ENCODE data around the gene FUT3. TPM values are rescaled to one million over a fixed set of nuclear protein-coding genes. Genes with fewer than 3 reads are reported as not detected.

Gene FUT3
- total RNA-seq: 2.4 TPM

DNA sequence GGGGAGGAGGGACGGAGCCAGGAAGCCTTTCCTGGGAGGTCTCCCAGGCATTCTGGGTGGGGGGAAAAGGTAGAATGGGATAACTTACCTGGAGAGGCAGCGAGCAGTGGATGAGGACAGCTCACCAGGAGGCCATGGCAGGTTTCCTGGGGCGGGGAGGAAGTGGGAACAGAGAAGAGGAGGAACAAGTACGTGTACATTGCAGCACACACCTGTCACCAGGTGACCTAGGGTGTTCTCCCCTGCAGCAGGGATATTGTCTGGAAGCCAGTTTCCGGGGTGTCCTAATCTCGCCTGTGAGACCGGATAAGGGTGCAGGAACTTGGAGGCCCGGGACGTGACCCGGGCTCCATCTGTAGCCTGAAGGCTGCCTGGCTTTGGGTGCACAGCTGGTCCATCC, at the start of gene FUT3:
Gene FUT3 (minus strand): TSS at position 148 of the 400 bp plus-strand sequence.

DNA sequence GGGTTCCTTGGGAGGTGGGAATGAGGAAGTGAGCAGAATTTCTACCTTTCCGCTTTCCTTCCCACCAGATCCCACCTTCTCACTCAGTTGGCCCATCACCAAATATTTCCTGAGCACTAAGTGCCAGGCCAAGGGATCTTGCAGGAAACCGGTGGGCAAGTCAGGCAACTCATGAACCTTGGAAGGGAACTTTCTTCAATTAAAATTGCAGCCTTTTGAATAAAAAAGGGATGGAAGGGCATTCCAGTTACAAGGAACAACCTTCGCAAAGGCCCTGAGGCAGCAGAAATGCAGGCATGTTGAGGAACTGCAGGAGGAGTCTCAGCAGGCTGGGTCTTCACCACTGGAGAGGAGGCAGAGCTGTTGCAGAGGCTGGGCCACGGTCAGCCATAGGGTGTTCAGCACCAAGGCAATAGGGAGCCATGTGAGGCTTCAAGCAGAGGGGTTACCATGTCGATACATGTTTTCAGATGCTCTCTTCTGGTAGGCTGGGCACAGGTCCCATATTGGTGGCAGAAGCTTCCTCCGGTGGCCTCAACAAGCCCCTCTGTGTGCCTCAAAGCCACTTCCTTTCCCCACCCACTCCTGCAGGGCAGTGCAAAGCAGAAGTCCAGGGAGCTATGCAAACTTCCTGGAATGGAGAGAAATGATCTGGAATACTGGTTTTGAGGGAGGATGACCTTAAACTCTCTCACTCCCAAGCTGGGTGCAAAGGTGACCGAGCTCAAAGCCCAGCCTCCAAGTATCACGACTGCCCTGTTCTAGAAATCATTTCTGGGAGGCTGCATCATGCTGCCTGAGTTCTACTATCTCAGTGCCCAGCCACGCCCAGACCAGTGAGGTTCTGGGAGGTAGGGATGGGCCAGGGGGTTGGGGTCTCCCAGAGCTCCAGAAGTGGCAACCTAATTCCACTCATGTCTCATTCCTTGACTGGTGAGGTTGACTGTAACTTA, 11.9 kb downstream of the FUT3 start, which contains the start of gene FUT6:
Gene FUT6 (minus strand): TSS at position 638 of the 953 bp plus-strand sequence. CDS start 7,135 bp downstream, outside the sequence.

DNA sequence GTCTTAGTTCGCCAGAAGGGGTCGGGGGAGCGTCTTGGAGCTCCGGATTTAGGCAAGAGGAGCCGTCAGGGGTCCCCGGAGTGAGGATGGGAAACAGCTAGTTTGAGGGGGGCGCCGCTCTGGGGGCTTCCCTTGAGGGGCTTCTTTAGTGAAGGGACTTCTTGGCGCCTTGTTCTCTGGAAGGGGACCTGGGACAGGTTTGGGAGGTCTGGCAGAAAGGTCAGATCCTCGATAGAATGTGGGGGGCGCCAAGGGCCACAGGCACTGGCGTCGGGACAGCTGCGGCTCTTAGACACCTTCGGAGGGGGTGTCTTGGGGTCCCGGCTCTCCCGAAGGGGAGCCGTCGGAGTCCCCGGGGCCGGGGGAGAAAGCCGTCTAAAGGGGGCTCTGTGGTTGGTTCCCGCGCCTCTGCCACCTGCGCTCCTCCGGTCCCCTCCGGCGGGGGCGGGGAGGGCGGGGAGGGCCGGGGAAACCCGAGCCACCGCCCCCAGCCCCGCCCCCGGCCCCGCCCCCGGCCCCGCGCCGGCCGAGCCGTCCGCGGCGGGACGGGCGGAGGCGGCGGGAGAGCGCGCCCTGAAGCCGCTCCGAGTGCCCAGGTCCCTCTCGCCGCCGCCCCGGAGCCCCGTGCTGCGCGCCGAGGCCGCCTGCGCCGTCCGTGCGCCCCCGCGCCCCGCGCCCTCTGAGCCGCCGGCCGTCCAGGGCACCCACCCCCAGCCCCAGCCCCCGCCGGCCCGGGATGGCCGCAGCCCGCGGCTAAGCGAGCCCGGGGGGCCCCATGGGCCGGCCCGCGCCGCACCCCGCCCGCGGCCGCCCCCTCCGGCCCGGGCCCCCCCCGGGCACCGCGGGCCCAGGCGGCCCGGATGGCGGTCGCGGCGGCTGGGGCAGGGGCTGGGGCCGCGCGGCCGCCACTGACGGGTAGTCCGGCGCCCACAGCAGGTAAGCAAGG, 46.5 kb downstream of the FUT3 start, which contains the start of gene NRTN:
Gene NRTN (plus strand): TSS at position 552 of the 946 bp plus-strand sequence. CDS start 19,099 bp downstream, outside the sequence.

Other genes starting within 250 kb of the FUT3 start
- gene SAFB2, start 228.7 kb downstream of the FUT3 start, total RNA-seq: 83.2 TPM
- 177 TPM for gene SAFB, start 228.4 kb downstream of the FUT3 start, total RNA-seq
- gene MICOS13, start 170.9 kb downstream of the FUT3 start, total RNA-seq: 16.9 TPM
- 19.0 TPM for gene HSD11B1L, start 170.4 kb downstream of the FUT3 start, total RNA-seq
- gene RPL36, start 161.2 kb downstream of the FUT3 start, total RNA-seq: 161 TPM
- gene LONP1, start 131.3 kb downstream of the FUT3 start, total RNA-seq: 70.3 TPM
- not detected for gene CATSPERD, start 130.8 kb downstream of the FUT3 start, total RNA-seq
- 0.38 TPM for gene PRR22, start 66.7 kb downstream of the FUT3 start, total RNA-seq
- gene DUS3L, start 60.3 kb downstream of the FUT3 start, total RNA-seq: 32.4 TPM
- 3.7 TPM for gene NRTN, start 46.4 kb downstream of the FUT3 start, total RNA-seq
- gene FUT6, start 11.7 kb downstream of the FUT3 start, total RNA-seq: 0.22 TPM
- not detected for gene FUT5, start 19.1 kb upstream of the FUT3 start, total RNA-seq
- 76.9 TPM for gene NDUFA11, start 52.3 kb upstream of the FUT3 start, total RNA-seq
- 7.5 TPM for gene VMAC, start 53.4 kb upstream of the FUT3 start, total RNA-seq
- 11.2 TPM for gene CAPS, start 62.8 kb upstream of the FUT3 start, total RNA-seq
- gene RANBP3, start 126.7 kb upstream of the FUT3 start, total RNA-seq: 81.3 TPM

Data from camera-type eye (tissue), 1 donor.